MM.1S (cell line): ENCODE measurements around the gene TXNRD1.

Experiments
- DNase-seq: peaks from one replicate; pipeline ENCODE4 v3.0.0-alpha.2; 2015
- H2AFZ ChIP-seq: fragments of 300-600 bp; sonication (generic); 2 replicates; pipeline ENCODE4 v1.6.0; 2016; ENCODE audit warnings: antibody characterized with exemption, low read length
- H3F3A ChIP-seq: fragments of 300-600 bp; sonication (generic); 2 replicates; pipeline ENCODE4 v1.6.1; 2016; ENCODE audit warnings: mild to moderate bottlenecking, antibody characterized with exemption, low read length, moderate library complexity, mixed read lengths; ENCODE audit not compliant: insufficient read depth
- H3K27ac ChIP-seq: fragments of 300-600 bp; sonication (generic); 2 replicates; pipeline ENCODE4 v1.5.1; 2016; ENCODE audit warnings: mild to moderate bottlenecking, low read length
- H3K27me3 ChIP-seq: fragments of 300-600 bp; sonication (generic); replicated peaks from 2 replicates; pipeline ENCODE4 v1.6.0; 2016; ENCODE audit warnings: low read length; ENCODE audit not compliant: insufficient read depth
- H3K36me3 ChIP-seq: fragments of 300-600 bp; sonication (generic); replicated peaks from 2 replicates; pipeline ENCODE4 v1.6.1; 2016; ENCODE audit warnings: mild to moderate bottlenecking, low read length, mixed read lengths; ENCODE audit not compliant: insufficient read depth
- H3K4me1 ChIP-seq: fragments of 300-600 bp; sonication (generic); 2 replicates; pipeline ENCODE4 v1.6.1; 2016; ENCODE audit warnings: low read length, mixed read lengths
- H3K4me2 ChIP-seq: fragments of 300-600 bp; sonication (generic); 2 replicates; pipeline ENCODE4 v1.6.0; 2016; ENCODE audit warnings: low read depth, low read length
- H3K4me3 ChIP-seq: fragments of 300-600 bp; sonication (generic); 2 replicates; pipeline ENCODE4 v1.5.1; 2016; ENCODE audit warnings: low read length, mixed read lengths
- H3K79me2 ChIP-seq: fragments of 300-600 bp; sonication (generic); 2 replicates; pipeline ENCODE4 v1.6.1; 2016; ENCODE audit warnings: mixed run types, low read length, mixed read lengths
- H3K9ac ChIP-seq: fragments of 300-600 bp; sonication (generic); 2 replicates; pipeline ENCODE4 v1.6.1; 2016; ENCODE audit warnings: low read length, mixed read lengths
- H3K9me2 ChIP-seq: fragments of 300-600 bp; sonication (generic); replicated peaks from 2 replicates; pipeline ENCODE4 v1.6.1; 2016; ENCODE audit warnings: mild to moderate bottlenecking, low read length, mixed read lengths; ENCODE audit not compliant: insufficient read depth
- H3K9me3 ChIP-seq: fragments of 300-600 bp; sonication (generic); replicated peaks from 2 replicates; pipeline ENCODE4 v1.6.1; 2016; ENCODE audit warnings: mild to moderate bottlenecking, low read length, mixed read lengths; ENCODE audit not compliant: insufficient read depth
- H4K20me1 ChIP-seq: fragments of 300-600 bp; sonication (generic); 2 replicates; pipeline ENCODE4 v1.6.1; 2016; ENCODE audit warnings: mild to moderate bottlenecking, low read length, moderate library complexity, mixed read lengths; ENCODE audit not compliant: insufficient read depth
- EZH2 ChIP-seq: fragments of 300-600 bp; sonication (generic); optimal IDR thresholded peaks from 2 replicates; pipeline ENCODE3; 2017; ENCODE audit warnings: low read depth, mild to moderate bottlenecking, antibody characterized with exemption, low read length, mixed read lengths
- EZH2phosphoT487 ChIP-seq: fragments of 300-600 bp; sonication (generic); IDR thresholded peaks from 2 replicates; pipeline ENCODE4 v1.6.1; 2018; ENCODE audit warnings: antibody characterized with exemption, low read length
- TF ChIP-seq, protein P1 (sequence below): fragments of 300-600 bp; sonication (generic); IDR thresholded peaks from 2 replicates; pipeline ENCODE4 v1.5.1; 2016; ENCODE audit warnings: antibody characterized with exemption, low read length, mixed read lengths

The TXNRD1 gene

DNA sequence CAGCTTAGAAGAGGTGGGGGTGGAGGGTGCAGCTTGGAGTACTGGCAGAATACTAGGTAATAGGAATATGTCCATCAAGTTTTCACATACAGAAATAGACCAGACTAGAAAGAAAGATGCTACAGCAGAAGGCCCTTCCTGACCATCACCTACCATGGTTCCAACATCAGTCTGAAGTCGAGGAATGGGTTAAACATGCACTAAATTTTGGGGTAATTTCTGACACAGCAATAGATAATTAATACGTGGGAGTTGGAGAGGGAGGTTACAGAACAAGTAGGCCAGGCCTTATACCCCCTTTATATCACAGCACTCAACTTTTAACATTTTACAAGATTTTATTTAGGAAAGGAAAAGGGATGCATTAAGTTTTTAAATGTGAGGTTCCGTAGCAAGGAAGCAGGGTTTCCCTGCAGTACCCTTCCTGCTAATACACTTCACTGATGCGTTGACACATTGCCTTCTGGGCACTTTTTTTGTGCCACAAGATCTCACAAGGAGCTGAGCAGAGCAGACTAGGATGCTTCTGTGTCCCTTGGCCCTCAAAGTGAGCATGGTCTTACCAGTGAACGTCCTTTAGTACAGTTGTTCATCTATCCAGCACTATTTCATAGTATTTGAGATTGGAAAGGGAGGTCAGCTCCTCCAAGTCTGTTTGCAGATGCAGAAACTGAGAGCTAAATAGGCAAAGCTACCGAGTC, 138.7 kb downstream of the TXNRD1 start:
- no peaks in the 10 kb centered on the region for H3K27me3 ChIP-seq
- no peaks in the 10 kb centered on the region for H3K4me1 ChIP-seq
- H3F3A ChIP-seq: peaks cover 4% of the 10 kb centered on the region; the same call in 1 of the 2 replicates
- no peak overlapping the region for H2AFZ ChIP-seq
- no peaks in the 10 kb centered on the region for H3K79me2 ChIP-seq
- no peaks in the 10 kb centered on the region for H3K9me3 ChIP-seq
- H3K9ac ChIP-seq: no peak overlapping the region
- no peaks in the 10 kb centered on the region for H4K20me1 ChIP-seq
- no peak for DNase-seq
- TF ChIP-seq EZH2phosphoT487 (no peak), EZH2 (no peak)
- TF ChIP-seq, protein P1, sequence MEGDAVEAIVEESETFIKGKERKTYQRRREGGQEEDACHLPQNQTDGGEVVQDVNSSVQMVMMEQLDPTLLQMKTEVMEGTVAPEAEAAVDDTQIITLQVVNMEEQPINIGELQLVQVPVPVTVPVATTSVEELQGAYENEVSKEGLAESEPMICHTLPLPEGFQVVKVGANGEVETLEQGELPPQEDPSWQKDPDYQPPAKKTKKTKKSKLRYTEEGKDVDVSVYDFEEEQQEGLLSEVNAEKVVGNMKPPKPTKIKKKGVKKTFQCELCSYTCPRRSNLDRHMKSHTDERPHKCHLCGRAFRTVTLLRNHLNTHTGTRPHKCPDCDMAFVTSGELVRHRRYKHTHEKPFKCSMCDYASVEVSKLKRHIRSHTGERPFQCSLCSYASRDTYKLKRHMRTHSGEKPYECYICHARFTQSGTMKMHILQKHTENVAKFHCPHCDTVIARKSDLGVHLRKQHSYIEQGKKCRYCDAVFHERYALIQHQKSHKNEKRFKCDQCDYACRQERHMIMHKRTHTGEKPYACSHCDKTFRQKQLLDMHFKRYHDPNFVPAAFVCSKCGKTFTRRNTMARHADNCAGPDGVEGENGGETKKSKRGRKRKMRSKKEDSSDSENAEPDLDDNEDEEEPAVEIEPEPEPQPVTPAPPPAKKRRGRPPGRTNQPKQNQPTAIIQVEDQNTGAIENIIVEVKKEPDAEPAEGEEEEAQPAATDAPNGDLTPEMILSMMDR: no peak
- H3K9me2 ChIP-seq: no peaks in the 10 kb centered on the region
- H3K4me2 ChIP-seq: no peak overlapping the region
- no peak overlapping the region for H3K27ac ChIP-seq
- no peak overlapping the region for H3K4me3 ChIP-seq
- H3K36me3 ChIP-seq: no peaks in the 10 kb centered on the region; the same call in 1 of the 2 replicates

DNA sequence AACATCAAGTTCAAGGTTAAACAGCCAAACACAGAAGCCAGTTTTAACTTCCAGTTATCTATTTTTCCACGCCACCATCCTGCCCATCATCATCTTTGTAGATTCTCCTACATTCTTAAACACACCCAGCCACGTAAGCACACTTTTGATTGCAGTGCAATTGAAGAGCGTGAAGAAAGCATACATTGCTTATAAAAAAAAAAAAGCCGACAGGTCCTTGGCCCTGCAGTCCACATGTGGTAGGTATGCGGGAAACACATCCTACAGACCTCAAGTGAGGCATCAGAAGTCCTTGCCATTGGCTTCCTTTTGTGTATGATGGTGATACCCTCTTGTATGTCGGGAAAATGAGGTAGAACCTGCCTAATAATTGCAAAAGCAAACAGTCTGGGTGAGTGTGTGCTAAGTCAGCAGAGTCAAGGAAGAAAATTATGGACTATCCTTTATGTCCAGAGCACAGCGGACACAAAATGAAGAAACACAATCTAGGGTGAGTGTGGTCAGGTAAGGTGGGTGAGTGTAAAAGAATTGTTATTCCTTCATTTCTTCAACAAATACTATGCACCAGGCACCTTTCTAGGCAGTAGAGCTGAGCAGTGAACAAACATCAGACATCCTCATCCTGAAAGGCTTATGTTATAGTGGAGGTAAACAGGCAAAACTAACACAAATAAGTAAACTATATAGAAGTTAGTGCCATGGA, 139.4 kb downstream of the TXNRD1 start:
- TF ChIP-seq EZH2phosphoT487 (no peak), EZH2 (no peak)
- TF ChIP-seq, protein P1: no peak
- DNase-seq: no peak
- Histone ChIP-seq H3K27ac (no peak overlapping the region), H3K9ac (no peak overlapping the region), H3F3A (peaks cover 4% of the 10 kb centered on the region; the same call in 1 of the 2 replicates), H3K79me2 (no peaks in the 10 kb centered on the region), H3K4me2 (no peak overlapping the region), H3K27me3 (no peaks in the 10 kb centered on the region), H3K4me1 (no peaks in the 10 kb centered on the region), H3K4me3 (no peak overlapping the region), H2AFZ (no peak overlapping the region), H3K36me3 (no peaks in the 10 kb centered on the region; the same call in 1 of the 2 replicates), H3K9me2 (no peaks in the 10 kb centered on the region), H3K9me3 (no peaks in the 10 kb centered on the region), H4K20me1 (no peaks in the 10 kb centered on the region)

DNA sequence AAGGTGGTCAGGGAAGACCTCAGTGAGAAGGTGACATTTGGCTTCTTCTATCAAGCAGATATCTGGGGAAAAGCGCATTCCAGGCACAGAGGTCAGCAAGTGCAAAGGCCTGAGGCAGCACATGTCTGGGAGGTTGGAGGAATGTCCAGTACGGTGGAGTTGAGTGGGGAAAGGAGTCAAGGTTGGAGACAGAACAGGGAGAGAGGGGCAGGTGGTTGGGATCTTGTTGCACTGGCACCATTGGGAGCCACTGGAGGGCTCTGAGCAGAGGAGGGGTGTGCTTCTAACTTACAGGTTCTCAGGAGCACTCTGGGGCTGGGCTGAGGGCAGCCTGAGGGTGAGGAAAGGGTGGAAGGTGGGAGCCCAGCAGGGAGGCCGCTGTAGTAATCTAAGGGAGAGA, 140.1 kb downstream of the TXNRD1 start:
- TF ChIP-seq EZH2 (no peak), EZH2phosphoT487 (no peak)
- TF ChIP-seq, protein P1: no peak
- no peaks in the 10 kb centered on the region for H3K79me2 ChIP-seq
- no peak overlapping the region for H3K9ac ChIP-seq
- no peaks in the 10 kb centered on the region for H3K4me1 ChIP-seq
- no peak overlapping the region for H3K4me3 ChIP-seq
- no peak overlapping the region for H2AFZ ChIP-seq
- no peak overlapping the region for H3K27ac ChIP-seq
- DNase-seq: no peak
- H3K9me2 ChIP-seq: no peaks in the 10 kb centered on the region
- no peak overlapping the region for H3K4me2 ChIP-seq
- H3K27me3 ChIP-seq: no peaks in the 10 kb centered on the region
- no peaks in the 10 kb centered on the region for H4K20me1 ChIP-seq
- no peaks in the 10 kb centered on the region for H3K9me3 ChIP-seq
- peaks cover 4% of the 10 kb centered on the region; the same call in 1 of the 2 replicates for H3F3A ChIP-seq
- no peaks in the 10 kb centered on the region; the same call in 1 of the 2 replicates for H3K36me3 ChIP-seq
